ENCODE measurements around the gene HEBP1.
"Not testable (repeated sequence)": the region's sequence is repeated elsewhere in the genome, so short reads cannot be mapped to it uniquely, and the experiment has no call there.

Gene HEBP1

DNA sequence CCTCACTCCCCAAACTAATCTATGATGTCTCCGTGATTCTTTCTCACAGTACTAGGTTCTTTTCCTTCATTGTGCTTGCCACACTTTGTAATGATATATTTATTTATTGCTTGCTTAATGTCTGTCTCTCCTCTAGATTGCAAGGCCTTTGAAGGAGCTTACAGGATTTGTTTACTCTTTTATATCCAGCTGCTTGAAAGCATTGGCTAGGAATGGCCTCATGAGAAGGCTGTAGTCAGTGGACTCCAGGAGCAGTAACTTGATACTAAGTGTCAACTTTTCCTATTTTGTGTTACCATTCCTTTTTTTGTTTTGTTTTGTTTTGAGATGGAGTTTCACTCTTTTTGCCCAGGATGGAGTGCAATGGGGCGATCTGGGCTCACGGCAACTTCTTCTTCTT lies 36.8 kb upstream of the HEBP1 start:
- TF ChIP-seq, protein P1, sequence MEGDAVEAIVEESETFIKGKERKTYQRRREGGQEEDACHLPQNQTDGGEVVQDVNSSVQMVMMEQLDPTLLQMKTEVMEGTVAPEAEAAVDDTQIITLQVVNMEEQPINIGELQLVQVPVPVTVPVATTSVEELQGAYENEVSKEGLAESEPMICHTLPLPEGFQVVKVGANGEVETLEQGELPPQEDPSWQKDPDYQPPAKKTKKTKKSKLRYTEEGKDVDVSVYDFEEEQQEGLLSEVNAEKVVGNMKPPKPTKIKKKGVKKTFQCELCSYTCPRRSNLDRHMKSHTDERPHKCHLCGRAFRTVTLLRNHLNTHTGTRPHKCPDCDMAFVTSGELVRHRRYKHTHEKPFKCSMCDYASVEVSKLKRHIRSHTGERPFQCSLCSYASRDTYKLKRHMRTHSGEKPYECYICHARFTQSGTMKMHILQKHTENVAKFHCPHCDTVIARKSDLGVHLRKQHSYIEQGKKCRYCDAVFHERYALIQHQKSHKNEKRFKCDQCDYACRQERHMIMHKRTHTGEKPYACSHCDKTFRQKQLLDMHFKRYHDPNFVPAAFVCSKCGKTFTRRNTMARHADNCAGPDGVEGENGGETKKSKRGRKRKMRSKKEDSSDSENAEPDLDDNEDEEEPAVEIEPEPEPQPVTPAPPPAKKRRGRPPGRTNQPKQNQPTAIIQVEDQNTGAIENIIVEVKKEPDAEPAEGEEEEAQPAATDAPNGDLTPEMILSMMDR (IDR thresholded peaks at IDR 0.05; ENCODE audit: insufficient read depth, low read length, missing control alignments): no peak
- CTCF ChIA-PET: interaction anchor here (2.9 kb wide), 1 partner anchor 13 kb away, joined by 17 read pairs; no protein-coding TSS in a partner anchor
- H3K4me3 ChIP-seq (ENCODE audit: low read depth, low read length): no peak overlapping the region
- POLR2A ChIA-PET: no interaction called here
- no peak for DNase-seq (ENCODE audit: low read depth, low spot score)

DNA sequence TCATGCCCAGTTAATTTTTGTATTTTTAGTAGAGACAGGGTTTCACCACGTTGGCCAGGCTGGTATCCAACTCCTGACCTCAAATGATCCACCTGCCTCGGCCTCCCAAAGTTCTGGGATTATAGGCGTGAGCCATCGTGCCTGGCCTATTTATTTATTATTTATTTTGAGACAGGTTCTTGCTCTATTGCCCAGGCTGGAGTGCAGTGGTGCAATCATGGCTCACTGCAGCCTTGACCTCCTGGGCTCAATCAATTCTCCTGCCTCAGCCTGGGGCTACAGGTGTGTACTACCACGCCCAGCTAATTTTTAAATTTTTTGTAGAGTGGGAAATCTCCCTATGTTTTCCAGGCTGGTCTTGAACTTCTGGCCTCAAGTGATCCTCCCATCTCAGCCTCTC lies 35.3 kb upstream of the HEBP1 start:
- POLR2A ChIA-PET; H3K4me3 ChIP-seq (ENCODE audit: low read depth, low read length); DNase-seq (ENCODE audit: low read depth, low spot score): not testable (repeated sequence)
- CTCF ChIA-PET: interaction anchor here (0.9 to 3.1 kb wide), 2 partner anchors 11 to 182 kb away, joined by 4 to 9 read pairs; no protein-coding TSS in a partner anchor

DNA sequence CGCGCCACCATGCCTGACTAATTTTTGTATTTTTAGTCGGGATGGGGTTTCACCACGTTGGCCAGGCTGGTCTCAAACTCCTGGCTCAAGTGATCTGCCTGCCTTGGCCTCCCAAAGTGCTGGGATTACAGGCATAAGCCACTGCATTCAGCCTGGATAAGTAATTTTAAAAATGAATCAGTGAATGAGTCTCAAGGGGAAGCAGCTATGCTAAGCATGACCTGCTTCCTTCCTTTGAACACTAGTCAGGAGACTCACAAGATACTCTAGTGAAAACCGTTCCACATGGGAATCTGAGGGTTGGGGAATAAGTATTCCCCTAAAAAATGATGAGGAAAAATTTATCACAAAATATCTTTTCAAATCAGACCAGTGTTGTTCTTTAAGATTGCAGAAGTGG lies 33.4 kb upstream of the HEBP1 start:
- H3K4me3 ChIP-seq (ENCODE audit: low read depth, low read length): no peak overlapping the region
- POLR2A ChIA-PET: no interaction called here
- CTCF ChIA-PET: interaction anchor here (0.8 to 3.1 kb wide), 7 partner anchors 10 to 222 kb away, joined by 3 to 9 read pairs (median 4); no protein-coding TSS in a partner anchor
- DNase-seq (ENCODE audit: low read depth, low spot score): no peak
- TF ChIP-seq, protein P1 (IDR thresholded peaks at IDR 0.05; ENCODE audit: insufficient read depth, low read length, missing control alignments): no peak

DNA sequence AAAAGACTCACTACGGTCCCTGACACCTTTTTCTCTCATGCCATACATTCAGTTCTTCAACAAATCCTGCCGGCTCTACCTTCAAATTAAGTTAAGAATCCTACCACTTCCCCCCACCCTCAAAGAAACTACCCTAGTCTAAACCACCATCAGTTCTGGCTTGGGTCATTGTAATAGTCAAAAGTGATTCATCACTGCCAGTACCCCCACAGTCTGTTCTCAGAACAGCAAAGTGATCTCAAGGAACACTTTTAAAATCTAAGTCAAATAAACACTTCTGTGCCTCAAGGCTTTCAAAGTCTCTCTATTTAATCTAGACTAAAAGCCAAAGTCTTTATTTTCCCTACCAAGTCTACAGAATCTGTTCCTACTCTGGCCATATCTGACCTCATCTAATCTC lies 32.1 kb upstream of the HEBP1 start:
- CTCF ChIA-PET: no interaction called here
- H3K4me3 ChIP-seq (ENCODE audit: low read depth, low read length): no peak overlapping the region
- POLR2A ChIA-PET: no interaction called here
- TF ChIP-seq, protein P1 (IDR thresholded peaks at IDR 0.05; ENCODE audit: insufficient read depth, low read length, missing control alignments): no peak
- no peak for DNase-seq (ENCODE audit: low read depth, low spot score)

DNA sequence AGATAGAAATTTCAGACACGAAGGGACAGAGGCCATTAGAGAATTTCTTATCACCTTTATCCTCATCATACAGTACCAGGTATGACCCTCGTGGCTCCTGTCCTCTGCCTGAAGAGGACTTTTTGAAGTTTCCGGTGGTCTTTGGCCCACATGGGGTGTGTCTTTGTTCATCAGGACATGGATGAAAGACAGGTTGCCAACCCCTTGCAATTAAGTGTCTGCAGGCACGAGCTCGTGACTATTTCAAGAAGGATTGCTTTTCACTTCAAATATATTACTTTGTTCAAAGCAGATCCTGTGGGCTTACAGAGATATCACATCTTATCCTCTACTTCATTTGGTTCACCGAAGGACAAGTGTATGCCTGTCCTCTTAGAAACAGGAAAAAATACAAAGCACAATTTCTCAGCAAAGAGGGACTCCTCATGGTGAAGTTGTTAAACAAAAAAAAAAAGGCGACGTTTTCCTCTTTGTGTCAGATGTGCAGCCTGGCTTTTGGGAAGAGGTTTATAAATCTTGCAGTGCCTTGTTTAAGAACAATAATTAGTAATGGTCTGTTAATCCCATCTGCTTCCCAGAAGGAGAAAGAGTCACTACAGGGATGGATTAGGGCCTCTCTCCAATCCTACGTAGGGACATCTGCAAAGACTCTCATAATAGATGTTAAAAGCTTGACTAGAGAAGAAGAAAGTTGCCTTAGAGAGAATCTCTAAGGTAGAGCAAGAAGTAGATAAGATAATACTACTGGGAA lies 30.7 kb upstream of the HEBP1 start:
- ChIA-PET CTCF (interaction anchor here (1.0 to 4.6 kb wide), 2 partner anchors 9 to 182 kb away, joined by 3 to 24 read pairs; no protein-coding TSS in a partner anchor), POLR2A (no interaction called here)
- H3K4me3 ChIP-seq (ENCODE audit: low read depth, low read length): no peak overlapping the region
- DNase-seq (ENCODE audit: low read depth, low spot score): no peak
- TF ChIP-seq, protein P1 (IDR thresholded peaks at IDR 0.05; ENCODE audit: insufficient read depth, low read length, missing control alignments): no peak

DNA sequence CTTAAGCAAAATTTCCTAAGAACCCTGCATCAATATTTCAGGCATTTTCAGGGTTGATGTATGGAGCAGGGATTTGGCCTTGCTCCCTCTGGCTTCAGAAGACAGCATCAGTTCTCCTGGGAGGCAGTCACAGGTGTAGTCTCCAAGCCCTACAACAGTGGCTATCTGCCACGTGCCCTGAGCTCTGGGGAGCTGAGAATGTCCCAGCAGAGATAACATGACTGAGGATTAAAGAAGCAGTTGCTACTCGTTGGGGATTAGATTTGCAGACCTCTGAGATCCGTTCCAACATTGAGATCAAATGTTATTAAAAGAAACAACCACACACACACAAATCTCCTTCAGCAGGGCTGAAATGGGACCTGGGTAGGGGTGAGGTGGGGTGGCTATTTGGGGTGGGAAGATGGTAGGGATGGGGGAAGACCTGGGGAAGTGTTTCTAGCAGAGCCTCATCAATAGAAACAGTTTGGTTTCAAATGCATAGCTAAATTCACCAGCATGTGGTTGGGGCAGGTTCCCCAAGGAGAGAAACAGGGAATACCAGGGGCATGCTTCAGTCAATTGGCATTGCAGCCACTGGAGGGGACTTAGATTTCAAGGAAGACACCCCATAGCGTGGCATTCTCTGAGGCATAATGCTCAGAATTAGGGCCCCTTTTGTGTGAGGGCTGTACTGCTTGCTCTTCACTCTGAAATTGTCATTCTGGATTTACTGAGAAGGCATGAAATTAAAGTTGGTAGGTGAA lies 28.9 kb upstream of the HEBP1 start:
- POLR2A ChIA-PET: no interaction called here
- TF ChIP-seq, protein P1 (IDR thresholded peaks at IDR 0.05; ENCODE audit: insufficient read depth, low read length, missing control alignments): no peak
- CTCF ChIA-PET: interaction anchor here (1.2 to 4.6 kb wide), 3 partner anchors 14 to 184 kb away, joined by 3 to 24 read pairs (median 4); no protein-coding TSS in a partner anchor

More for the DNA sequence above, 28.9 kb upstream of the HEBP1 start:
- no peak overlapping the region for H3K4me3 ChIP-seq (ENCODE audit: low read depth, low read length)
- DNase-seq (ENCODE audit: low read depth, low spot score): no peak

Data from AG04449 (cell line).